Measurements from ENCODE around the gene ZNF576.

- TF ChIP-seq CTCF (IDR thresholded peaks at IDR 0.05; ENCODE audit: insufficient read depth, low read length, poor library complexity, severe bottlenecking) (no peak), EZH2phosphoT487 (conservative IDR thresholded peaks at IDR 0.05; ENCODE audit: low read length) (no peak)
These were observed 32.4 kb downstream of the ZNF576 start for GRCh38 chr19:43628646-43629326.

Measured in SU-DHL-6 (cell line).